ENCODE measurements around the gene DCLRE1C.

DNA sequence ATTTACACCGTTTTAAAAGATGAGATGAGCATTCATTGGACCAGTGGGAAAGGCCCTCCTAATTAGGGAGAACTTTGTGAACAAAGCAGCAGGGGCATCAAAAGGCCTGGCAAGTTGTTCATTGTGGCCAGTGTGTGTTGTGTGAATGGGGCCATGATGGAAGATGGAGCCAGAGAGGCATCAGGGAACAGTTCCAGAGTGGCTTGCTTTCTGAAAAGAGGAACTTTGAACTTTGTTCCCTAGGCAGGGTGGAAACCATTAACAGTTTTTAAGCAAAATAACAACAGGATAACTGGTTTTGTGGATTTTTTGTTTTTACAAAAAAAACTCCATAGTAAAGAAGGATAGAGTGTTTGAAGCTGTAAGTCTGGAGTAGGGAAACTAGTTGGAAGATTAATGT lies 62.7 kb downstream of the DCLRE1C start:
- TF ChIP-seq, protein P1, sequence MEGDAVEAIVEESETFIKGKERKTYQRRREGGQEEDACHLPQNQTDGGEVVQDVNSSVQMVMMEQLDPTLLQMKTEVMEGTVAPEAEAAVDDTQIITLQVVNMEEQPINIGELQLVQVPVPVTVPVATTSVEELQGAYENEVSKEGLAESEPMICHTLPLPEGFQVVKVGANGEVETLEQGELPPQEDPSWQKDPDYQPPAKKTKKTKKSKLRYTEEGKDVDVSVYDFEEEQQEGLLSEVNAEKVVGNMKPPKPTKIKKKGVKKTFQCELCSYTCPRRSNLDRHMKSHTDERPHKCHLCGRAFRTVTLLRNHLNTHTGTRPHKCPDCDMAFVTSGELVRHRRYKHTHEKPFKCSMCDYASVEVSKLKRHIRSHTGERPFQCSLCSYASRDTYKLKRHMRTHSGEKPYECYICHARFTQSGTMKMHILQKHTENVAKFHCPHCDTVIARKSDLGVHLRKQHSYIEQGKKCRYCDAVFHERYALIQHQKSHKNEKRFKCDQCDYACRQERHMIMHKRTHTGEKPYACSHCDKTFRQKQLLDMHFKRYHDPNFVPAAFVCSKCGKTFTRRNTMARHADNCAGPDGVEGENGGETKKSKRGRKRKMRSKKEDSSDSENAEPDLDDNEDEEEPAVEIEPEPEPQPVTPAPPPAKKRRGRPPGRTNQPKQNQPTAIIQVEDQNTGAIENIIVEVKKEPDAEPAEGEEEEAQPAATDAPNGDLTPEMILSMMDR (IDR thresholded peaks at IDR 0.05), result no peak
- no peak for TF ChIP-seq POLR2AphosphoS5 (IDR thresholded peaks at IDR 0.05)
- no peak for TF ChIP-seq POLR2A (IDR thresholded peaks at IDR 0.05)

Measured in prostate gland (tissue), 2 donors.